D721Med (cell line): ENCODE results near the gene CCAR1.
"Not testable (repeated sequence)": the region's sequence is repeated elsewhere in the genome, so short reads cannot be mapped to it uniquely, and the experiment has no call there.

ENCODE experiments used
- DNase-seq: peaks from one replicate; pipeline ENCODE4 v3.0.0; 2011; ENCODE audit warnings: low spot score; ENCODE audit not compliant: insufficient read length
- FAIRE-seq: peaks from 2 replicates; lab custom pipeline; 2011; peaks lifted over from hg19 to GRCh38; lab: Jason Lieb, UNC
- TF ChIP-seq, protein P1 (sequence below): IDR thresholded peaks from 2 replicates; pipeline ENCODE4 v1.5.1; 2012; ENCODE audit warnings: mild to moderate bottlenecking, control low read depth; ENCODE audit not compliant: insufficient read depth; ENCODE audit errors: missing control alignments

CCAR1 gene

DNA sequence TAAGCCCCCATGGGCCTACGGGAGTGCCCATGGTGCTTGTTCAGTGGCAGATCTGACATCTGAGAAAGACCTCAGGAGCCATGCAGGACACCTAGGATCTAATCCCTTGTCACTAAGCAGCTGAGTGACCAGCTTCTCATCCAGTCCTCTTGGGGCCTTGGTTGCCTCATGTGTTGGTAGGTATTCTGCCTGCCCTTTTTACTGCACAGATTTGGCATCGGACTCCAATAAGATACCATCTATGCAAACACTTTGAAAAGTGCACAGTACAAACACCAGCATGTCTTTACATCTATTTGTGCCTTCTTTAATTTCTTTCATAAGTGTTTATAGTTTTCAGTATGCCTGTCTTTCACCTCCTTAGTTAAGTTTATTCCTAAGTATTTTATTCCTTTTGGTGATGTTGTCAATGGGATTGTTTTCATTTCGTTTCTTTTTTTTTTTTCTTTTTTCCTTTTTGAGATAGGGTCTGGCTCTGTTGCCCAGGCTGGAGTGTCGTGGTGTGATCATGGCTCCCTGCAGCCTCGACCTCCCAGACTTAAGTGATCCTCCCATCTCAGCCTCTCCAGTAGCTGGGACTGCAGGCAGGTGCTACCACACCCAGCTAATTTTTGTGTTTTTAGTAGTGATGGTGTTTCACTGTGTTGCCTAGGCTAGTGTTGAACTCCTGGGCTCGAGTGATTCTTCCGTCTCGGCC, 116.7 kb downstream of the CCAR1 start:
- FAIRE-seq (no peak), DNase-seq (no peak)
- TF ChIP-seq, protein P1, sequence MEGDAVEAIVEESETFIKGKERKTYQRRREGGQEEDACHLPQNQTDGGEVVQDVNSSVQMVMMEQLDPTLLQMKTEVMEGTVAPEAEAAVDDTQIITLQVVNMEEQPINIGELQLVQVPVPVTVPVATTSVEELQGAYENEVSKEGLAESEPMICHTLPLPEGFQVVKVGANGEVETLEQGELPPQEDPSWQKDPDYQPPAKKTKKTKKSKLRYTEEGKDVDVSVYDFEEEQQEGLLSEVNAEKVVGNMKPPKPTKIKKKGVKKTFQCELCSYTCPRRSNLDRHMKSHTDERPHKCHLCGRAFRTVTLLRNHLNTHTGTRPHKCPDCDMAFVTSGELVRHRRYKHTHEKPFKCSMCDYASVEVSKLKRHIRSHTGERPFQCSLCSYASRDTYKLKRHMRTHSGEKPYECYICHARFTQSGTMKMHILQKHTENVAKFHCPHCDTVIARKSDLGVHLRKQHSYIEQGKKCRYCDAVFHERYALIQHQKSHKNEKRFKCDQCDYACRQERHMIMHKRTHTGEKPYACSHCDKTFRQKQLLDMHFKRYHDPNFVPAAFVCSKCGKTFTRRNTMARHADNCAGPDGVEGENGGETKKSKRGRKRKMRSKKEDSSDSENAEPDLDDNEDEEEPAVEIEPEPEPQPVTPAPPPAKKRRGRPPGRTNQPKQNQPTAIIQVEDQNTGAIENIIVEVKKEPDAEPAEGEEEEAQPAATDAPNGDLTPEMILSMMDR = no peak

DNA sequence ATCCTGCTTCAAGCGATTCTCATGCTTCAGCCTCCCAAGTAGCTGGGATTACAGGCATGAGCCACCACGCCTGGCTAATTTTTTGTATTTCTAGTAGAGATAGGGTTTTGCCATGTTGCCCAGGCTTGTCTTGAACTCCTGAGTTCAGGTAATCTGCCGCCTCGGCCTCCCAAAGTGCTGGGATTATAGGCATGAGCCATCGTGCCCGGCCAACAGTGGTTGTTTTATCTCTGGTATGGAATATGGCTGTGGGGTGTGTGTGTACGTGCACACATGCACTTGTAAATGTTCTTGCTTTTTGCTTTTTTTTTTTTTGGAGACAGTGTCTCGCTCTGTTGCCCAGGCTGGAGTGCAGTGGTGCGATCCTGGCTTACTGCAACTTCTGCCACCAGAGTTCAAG, 119.6 kb downstream of the CCAR1 start:
- not testable (repeated sequence) for DNase-seq

More for the DNA sequence above, 119.6 kb downstream of the CCAR1 start:
- FAIRE-seq = not testable (repeated sequence)
